ENCODE results near the gene DOK3.

DOK3 gene

DNA sequence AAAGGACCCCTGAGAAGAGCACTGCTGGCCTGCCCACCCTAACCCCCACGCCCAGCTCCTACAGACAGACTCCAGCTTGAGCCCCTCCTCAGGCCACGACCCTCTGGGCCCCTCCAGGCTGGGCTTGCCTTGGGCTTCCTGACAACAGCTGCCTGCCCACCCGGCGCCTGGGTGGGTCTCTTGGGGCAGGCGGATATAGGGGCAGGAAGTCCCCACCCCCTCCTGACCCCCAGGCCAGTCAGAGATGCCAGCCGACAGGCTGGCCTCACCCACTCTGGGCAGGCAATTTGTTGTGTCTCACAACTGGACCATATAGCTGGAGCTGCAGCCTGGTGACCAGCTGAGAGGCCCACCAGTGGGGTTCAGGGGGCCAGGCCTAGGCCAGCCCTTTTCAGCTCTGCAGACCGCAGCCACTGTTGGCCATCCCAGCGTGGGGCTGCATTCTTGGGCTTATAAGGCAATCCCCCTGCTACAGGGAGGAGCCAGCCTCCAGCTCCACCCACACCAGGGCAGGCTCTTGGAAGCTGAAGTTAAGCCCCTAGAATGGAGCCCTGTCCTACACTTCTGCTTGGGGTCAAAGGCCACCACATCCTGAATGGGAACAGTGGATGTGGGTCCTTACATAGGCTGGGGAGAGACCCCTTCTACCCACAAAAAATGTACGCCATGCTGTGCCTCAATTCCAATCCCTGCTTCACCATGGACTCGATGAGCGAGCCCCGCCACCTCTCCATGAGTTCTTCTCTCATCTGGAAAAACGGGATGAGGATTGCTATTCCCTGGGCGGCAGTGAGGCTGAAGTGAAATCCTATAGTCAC is 14.2 kb downstream of the DOK3 start:
- Histone ChIP-seq H3K36me3 (ENCODE audit: insufficient read depth, low read length) (no peaks in the 10 kb centered on the region; the same call in 1 of the 2 replicates), H3K9ac (ENCODE audit: low read depth, low read length, poor library complexity, severe bottlenecking) (peak overlapping the region; percentile 92)

DNA sequence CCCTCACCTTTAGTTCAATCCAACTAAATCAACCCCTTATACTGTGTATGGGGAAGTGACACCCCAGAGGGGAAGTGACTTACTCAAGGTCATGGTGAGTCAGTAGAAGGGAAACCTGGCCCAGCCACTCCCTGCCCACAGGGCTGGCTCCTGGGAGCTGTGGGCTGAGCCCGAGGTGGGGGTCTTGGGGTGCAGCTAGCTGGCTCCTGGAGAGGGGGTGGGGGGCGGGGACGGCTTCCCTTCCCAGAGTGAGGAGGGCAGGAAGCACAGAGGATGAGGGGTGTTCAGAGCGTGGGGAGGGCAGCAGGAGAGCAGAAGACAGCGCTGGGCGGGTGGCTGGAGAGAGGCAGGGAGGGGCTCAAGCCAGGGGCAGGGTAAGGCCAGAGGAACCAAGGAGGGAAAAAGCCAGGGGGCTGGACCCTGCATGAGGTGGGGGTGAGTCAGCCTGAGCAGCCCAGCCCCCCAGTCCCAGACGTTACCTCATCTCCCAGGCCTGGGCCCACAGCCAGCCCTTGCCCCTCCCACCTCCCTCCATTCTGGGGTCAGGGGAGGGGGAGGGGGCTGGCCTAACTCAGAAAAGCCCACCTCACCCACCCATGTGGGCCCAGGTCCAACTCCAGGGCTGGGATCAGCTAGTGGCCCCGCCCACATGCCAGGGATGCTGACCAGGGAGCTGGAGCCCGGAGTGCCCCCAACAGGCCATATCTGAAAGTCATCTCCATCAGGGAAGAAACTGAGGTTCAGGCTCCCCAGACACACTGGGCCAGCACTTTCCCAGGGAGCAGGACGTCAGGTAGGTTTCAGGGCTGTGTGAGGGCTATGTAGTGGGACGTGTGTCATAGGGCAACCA is 15.1 kb downstream of the DOK3 start:
- H3K36me3 ChIP-seq (ENCODE audit: insufficient read depth, low read length) = no peaks in the 10 kb centered on the region; the same call in 1 of the 2 replicates
- no peak overlapping the region for H2AFZ ChIP-seq (ENCODE audit: low read length)
- H3K79me2 ChIP-seq (ENCODE audit: insufficient read depth, low read length) = peaks cover 36% of the 10 kb centered on the region; the same call in 1 of the 2 replicates
- H3K4me2 ChIP-seq (ENCODE audit: low read depth, low read length, poor library complexity, severe bottlenecking) = peak overlapping the region; percentile 93
- H3K4me1 ChIP-seq (ENCODE audit: insufficient read depth, low read length, poor library complexity, severe bottlenecking) = peaks cover 5% of the 10 kb centered on the region
- no peaks in the 10 kb centered on the region for H3F3A ChIP-seq (ENCODE audit: low read depth)
- H4K20me1 ChIP-seq (ENCODE audit: insufficient read depth, low read length, poor library complexity, severe bottlenecking) = peaks cover 13% of the 10 kb centered on the region
- H3K9me2 ChIP-seq (replicated peaks; ENCODE audit: low read depth, low read length) = no peaks in the 10 kb centered on the region
- peak overlapping the region; percentile 82 for H3K4me3 ChIP-seq (ENCODE audit: low read length, poor library complexity, severe bottlenecking)
- peak overlapping the region; percentile 92 for H3K9ac ChIP-seq (ENCODE audit: low read depth, low read length, poor library complexity, severe bottlenecking)
- H3K9me3 ChIP-seq (ENCODE audit: insufficient read depth, low read depth, low read length) = no peaks in the 10 kb centered on the region
- TF ChIP-seq, protein P1, sequence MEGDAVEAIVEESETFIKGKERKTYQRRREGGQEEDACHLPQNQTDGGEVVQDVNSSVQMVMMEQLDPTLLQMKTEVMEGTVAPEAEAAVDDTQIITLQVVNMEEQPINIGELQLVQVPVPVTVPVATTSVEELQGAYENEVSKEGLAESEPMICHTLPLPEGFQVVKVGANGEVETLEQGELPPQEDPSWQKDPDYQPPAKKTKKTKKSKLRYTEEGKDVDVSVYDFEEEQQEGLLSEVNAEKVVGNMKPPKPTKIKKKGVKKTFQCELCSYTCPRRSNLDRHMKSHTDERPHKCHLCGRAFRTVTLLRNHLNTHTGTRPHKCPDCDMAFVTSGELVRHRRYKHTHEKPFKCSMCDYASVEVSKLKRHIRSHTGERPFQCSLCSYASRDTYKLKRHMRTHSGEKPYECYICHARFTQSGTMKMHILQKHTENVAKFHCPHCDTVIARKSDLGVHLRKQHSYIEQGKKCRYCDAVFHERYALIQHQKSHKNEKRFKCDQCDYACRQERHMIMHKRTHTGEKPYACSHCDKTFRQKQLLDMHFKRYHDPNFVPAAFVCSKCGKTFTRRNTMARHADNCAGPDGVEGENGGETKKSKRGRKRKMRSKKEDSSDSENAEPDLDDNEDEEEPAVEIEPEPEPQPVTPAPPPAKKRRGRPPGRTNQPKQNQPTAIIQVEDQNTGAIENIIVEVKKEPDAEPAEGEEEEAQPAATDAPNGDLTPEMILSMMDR (conservative IDR thresholded peaks at IDR 0.05; ENCODE audit: low read length) = peak; percentile 35; the same call in 1 of the 2 replicates
- TF ChIP-seq EZH2phosphoT487 (IDR thresholded peaks at IDR 0.05; ENCODE audit: borderline replicate concordance) = no peak
- H3K27me3 ChIP-seq (ENCODE audit: insufficient read depth, low read length, poor library complexity, severe bottlenecking) = no peaks in the 10 kb centered on the region

More for the DNA sequence above, 14.2 kb downstream of the DOK3 start:
- TF ChIP-seq, protein P1 (conservative IDR thresholded peaks at IDR 0.05; ENCODE audit: low read length) = no peak
- TF ChIP-seq EZH2phosphoT487 (IDR thresholded peaks at IDR 0.05; ENCODE audit: borderline replicate concordance) = no peak
- Histone ChIP-seq H3K27me3 (ENCODE audit: insufficient read depth, low read length, poor library complexity, severe bottlenecking) (no peaks in the 10 kb centered on the region), H3K79me2 (ENCODE audit: insufficient read depth, low read length) (peaks cover 36% of the 10 kb centered on the region; the same call in 1 of the 2 replicates), H2AFZ (ENCODE audit: low read length) (no peak overlapping the region), H3K9me3 (ENCODE audit: insufficient read depth, low read depth, low read length) (no peaks in the 10 kb centered on the region), H3K4me2 (ENCODE audit: low read depth, low read length, poor library complexity, severe bottlenecking) (peak overlapping the region; percentile 93), H3F3A (ENCODE audit: low read depth) (no peaks in the 10 kb centered on the region), H4K20me1 (ENCODE audit: insufficient read depth, low read length, poor library complexity, severe bottlenecking) (peaks cover 13% of the 10 kb centered on the region), H3K4me3 (ENCODE audit: low read length, poor library complexity, severe bottlenecking) (peak overlapping the region; percentile 82), H3K4me1 (ENCODE audit: insufficient read depth, low read length, poor library complexity, severe bottlenecking) (peaks cover 5% of the 10 kb centered on the region), H3K9me2 (replicated peaks; ENCODE audit: low read depth, low read length) (no peaks in the 10 kb centered on the region)

- Histone ChIP-seq H3F3A (ENCODE audit: low read depth) (no peaks in the 10 kb centered on the region), H3K4me1 (ENCODE audit: insufficient read depth, low read length, poor library complexity, severe bottlenecking) (peaks cover 5% of the 10 kb centered on the region), H3K4me3 (ENCODE audit: low read length, poor library complexity, severe bottlenecking) (no peak overlapping the region), H3K79me2 (ENCODE audit: insufficient read depth, low read length) (peaks cover 36% of the 10 kb centered on the region; the same call in 1 of the 2 replicates), H3K36me3 (ENCODE audit: insufficient read depth, low read length) (no peaks in the 10 kb centered on the region; the same call in 1 of the 2 replicates), H3K9ac (ENCODE audit: low read depth, low read length, poor library complexity, severe bottlenecking) (no peak overlapping the region), H3K9me3 (ENCODE audit: insufficient read depth, low read depth, low read length) (no peaks in the 10 kb centered on the region), H3K9me2 (replicated peaks; ENCODE audit: low read depth, low read length) (no peaks in the 10 kb centered on the region), H3K4me2 (ENCODE audit: low read depth, low read length, poor library complexity, severe bottlenecking) (peak overlapping the region; percentile 93), H3K27me3 (ENCODE audit: insufficient read depth, low read length, poor library complexity, severe bottlenecking) (no peaks in the 10 kb centered on the region), H4K20me1 (ENCODE audit: insufficient read depth, low read length, poor library complexity, severe bottlenecking) (peaks cover 13% of the 10 kb centered on the region), H2AFZ (ENCODE audit: low read length) (no peak overlapping the region)
- TF ChIP-seq, protein P1 (conservative IDR thresholded peaks at IDR 0.05; ENCODE audit: low read length) = no peak
- no peak for TF ChIP-seq EZH2phosphoT487 (IDR thresholded peaks at IDR 0.05; ENCODE audit: borderline replicate concordance)
These were observed 15.8 kb downstream of the DOK3 start for GRCh38 chr5:177493795-177494345.
